Measurements from ENCODE around the gene FABP2. TPM values are rescaled to one million over a fixed set of nuclear protein-coding genes. Genes with fewer than 3 reads are reported as not detected.
A peak's percentile ranks its signal among the peaks of the same experiment; 100 is the strongest.

FABP2 gene
- total RNA-seq, 2 experiments from 2014 or later = not detected

GRCh38 chr4:119328695-119329094 is 6.8 kb upstream of the FABP2 start:
- no peak overlapping the region for H3K4me3 Mint-ChIP-seq
- ChIA-PET POLR2A (no interaction called here), CTCF (interaction anchor here (0.6 to 1.7 kb wide), 2 partner anchors 12 to 18 kb away, joined by 3 read pairs; no protein-coding TSS in a partner anchor)
- no peaks in the 10 kb centered on the region for H3K4me1 Mint-ChIP-seq (ENCODE audit: low read depth)
- no peaks in the 10 kb centered on the region for H3K9me3 Mint-ChIP-seq
- H3K36me3 Mint-ChIP-seq (ENCODE audit: low read depth) = no peaks in the 10 kb centered on the region
- peaks cover 18% of the 10 kb centered on the region for H3K27me3 Mint-ChIP-seq
- intact Hi-C loops (cut with micrococcal nuclease) = no loop called here
- ATAC-seq (no peak), DNase-seq (no peak)
- no peak overlapping the region for H3K27ac Mint-ChIP-seq
- TF ChIP-seq CTCF (IDR thresholded peaks at IDR 0.05) = no peak

- H3K4me1 Mint-ChIP-seq (ENCODE audit: low read depth) = no peaks in the 10 kb centered on the region
- TF ChIP-seq CTCF (IDR thresholded peaks at IDR 0.05) = no peak
- no peak overlapping the region for H3K27ac Mint-ChIP-seq
- no peaks in the 10 kb centered on the region for H3K36me3 Mint-ChIP-seq (ENCODE audit: low read depth)
- H3K9me3 Mint-ChIP-seq = no peaks in the 10 kb centered on the region
- no peak for ATAC-seq
- no peak for DNase-seq
- H3K4me3 Mint-ChIP-seq = no peak overlapping the region
- peaks cover 12% of the 10 kb centered on the region for H3K27me3 Mint-ChIP-seq
- CTCF ChIA-PET = no interaction called here
- intact Hi-C loops (cut with micrococcal nuclease) = loop anchor here (10.0 kb wide), 1 partner anchor 137 kb away; no protein-coding TSS in a partner anchor
- POLR2A ChIA-PET = no interaction called here
Measured at GRCh38 chr4:119317990-119318389, 3.9 kb downstream of the FABP2 start.

GRCh38 chr4:119315036-119315435 is 6.9 kb downstream of the FABP2 start:
- no peak overlapping the region for H3K27ac Mint-ChIP-seq
- TF ChIP-seq CTCF (IDR thresholded peaks at IDR 0.05) = no peak
- ChIA-PET POLR2A (no interaction called here), CTCF (no interaction called here)
- peaks cover 13% of the 10 kb centered on the region for H3K27me3 Mint-ChIP-seq
- DNase-seq = no peak
- H3K36me3 Mint-ChIP-seq (ENCODE audit: low read depth) = no peaks in the 10 kb centered on the region
- no peak for ATAC-seq
- no peaks in the 10 kb centered on the region for H3K4me1 Mint-ChIP-seq (ENCODE audit: low read depth)
- no peak overlapping the region for H3K4me3 Mint-ChIP-seq
- intact Hi-C loops (cut with micrococcal nuclease) = loop anchor here (10.0 kb wide), 1 partner anchor 140 kb away; no protein-coding TSS in a partner anchor
- no peaks in the 10 kb centered on the region for H3K9me3 Mint-ChIP-seq

GRCh38 chr4:119314356-119314755 is 7.6 kb downstream of the FABP2 start:
- CTCF ChIA-PET = interaction anchor here (0.6 to 1.3 kb wide), 3 partner anchors 9 to 179 kb away, joined by 3 to 4 read pairs (median 3); no protein-coding TSS in a partner anchor
- Mint-ChIP-seq H3K4me3 (no peak overlapping the region), H3K27me3 (peaks cover 13% of the 10 kb centered on the region), H3K9me3 (no peaks in the 10 kb centered on the region), H3K4me1 (ENCODE audit: low read depth) (no peaks in the 10 kb centered on the region), H3K36me3 (ENCODE audit: low read depth) (no peaks in the 10 kb centered on the region), H3K27ac (no peak overlapping the region)
- intact Hi-C loops (cut with micrococcal nuclease) = loop anchor here (10.0 kb wide), 1 partner anchor 140 kb away; no protein-coding TSS in a partner anchor
- TF ChIP-seq CTCF (IDR thresholded peaks at IDR 0.05) = no peak
- ATAC-seq (peak; percentile 58), DNase-seq (peak; percentile 17)
- POLR2A ChIA-PET = no interaction called here

GRCh38 chr4:119313237-119313636 is 8.7 kb downstream of the FABP2 start:
- intact Hi-C loops (cut with micrococcal nuclease) = loop anchor here (10.0 kb wide), 1 partner anchor 142 kb away; no protein-coding TSS in a partner anchor
- Mint-ChIP-seq H3K27ac (no peak overlapping the region), H3K4me1 (ENCODE audit: low read depth) (no peaks in the 10 kb centered on the region), H3K9me3 (no peaks in the 10 kb centered on the region), H3K4me3 (no peak overlapping the region), H3K27me3 (peaks cover 13% of the 10 kb centered on the region), H3K36me3 (ENCODE audit: low read depth) (no peaks in the 10 kb centered on the region)
- ATAC-seq (no peak), DNase-seq (no peak)
- TF ChIP-seq CTCF (IDR thresholded peaks at IDR 0.05) = no peak
- POLR2A ChIA-PET = no interaction called here
- CTCF ChIA-PET = interaction anchor here (1.3 kb wide), 1 partner anchor 180 kb away, joined by 4 read pairs; no protein-coding TSS in a partner anchor
